HUES48 (cell line): ENCODE measurements around the gene LPA.
"Not testable (repeated sequence)": the region's sequence is repeated elsewhere in the genome, so short reads cannot be mapped to it uniquely, and the experiment has no call there.

Experiments
- H3K27ac ChIP-seq: one replicate; pipeline ENCODE4 v1.7.0; 2013; ENCODE audit warnings: low read depth, low read length, inconsistent platforms
- H3K27me3 ChIP-seq: 2 replicates; pipeline ENCODE4 v1.6.1; 2013; ENCODE audit warnings: mild to moderate bottlenecking, low read length; ENCODE audit not compliant: control insufficient read depth, insufficient read depth
- H3K36me3 ChIP-seq: 2 replicates; pipeline ENCODE4 v1.6.1; 2013; ENCODE audit warnings: low read length; ENCODE audit not compliant: control insufficient read depth, insufficient read depth
- H3K4me1 ChIP-seq: 2 replicates; pipeline ENCODE4 v1.6.1; 2013; ENCODE audit warnings: mild to moderate bottlenecking, low read length; ENCODE audit not compliant: control insufficient read depth, insufficient read depth
- H3K4me3 ChIP-seq: 2 replicates; pipeline ENCODE4 v1.5.1; 2013; ENCODE audit warnings: mild to moderate bottlenecking, low read depth, low read length
- H3K9ac ChIP-seq: 2 replicates; pipeline ENCODE4 v1.6.1; 2013; ENCODE audit warnings: mild to moderate bottlenecking, low read depth, low read length, moderate library complexity
- H3K9me3 ChIP-seq: 2 replicates; pipeline ENCODE4 v1.6.1; 2013; ENCODE audit warnings: low read length; ENCODE audit not compliant: control insufficient read depth, insufficient read depth

LPA gene

GRCh38 chr6:160662429-160662828 is 1.6 kb downstream of the LPA start:
- H3K9me3 ChIP-seq: peaks cover 3% of the 10 kb centered on the region; the same call in 1 of the 2 replicates
- no peak overlapping the region; the same call in 1 of the 2 replicates for H3K9ac ChIP-seq
- no peak overlapping the region for H3K27ac ChIP-seq
- no peaks in the 10 kb centered on the region for H3K36me3 ChIP-seq
- no peaks in the 10 kb centered on the region for H3K27me3 ChIP-seq
- 0 out of 2 replicates have a peak, but pooled peaks cover 7% of the 10 kb centered on the region for H3K4me1 ChIP-seq
- H3K4me3 ChIP-seq: no peak overlapping the region

DNA sequence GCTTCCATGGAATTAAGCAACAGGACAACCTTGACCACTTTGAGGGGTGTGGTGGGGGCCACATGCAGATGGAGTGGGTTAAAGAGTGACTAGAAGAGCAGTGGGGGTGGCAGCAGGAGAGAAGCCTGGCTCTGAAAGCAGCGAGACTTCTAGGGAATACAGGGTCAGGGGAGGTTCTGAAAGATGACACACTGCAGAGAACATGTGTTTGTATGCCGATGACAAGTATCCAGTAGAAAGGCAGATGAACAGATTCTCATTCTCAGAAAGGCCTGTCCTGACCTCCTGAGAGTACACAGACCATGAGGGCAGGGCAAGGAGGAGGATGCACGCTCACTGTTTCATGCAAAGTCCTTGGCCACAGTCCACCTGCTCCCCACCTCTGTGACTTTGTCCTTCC is 2.9 kb downstream of the LPA start:
- H3K9me3 ChIP-seq: peaks cover 10% of the 10 kb centered on the region
- no peaks in the 10 kb centered on the region for H3K27me3 ChIP-seq
- no peak overlapping the region for H3K4me3 ChIP-seq
- 0 out of 2 replicates have a peak, but pooled peaks cover 7% of the 10 kb centered on the region for H3K4me1 ChIP-seq
- H3K36me3 ChIP-seq: no peaks in the 10 kb centered on the region
- H3K9ac ChIP-seq: no peak overlapping the region
- H3K27ac ChIP-seq: no peak overlapping the region

- Histone ChIP-seq H3K9me3 (peaks cover 10% of the 10 kb centered on the region), H3K27me3 (no peaks in the 10 kb centered on the region), H3K9ac (no peak overlapping the region), H3K27ac (no peak overlapping the region), H3K4me3 (no peak overlapping the region), H3K4me1 (0 out of 2 replicates have a peak, but pooled peaks cover 7% of the 10 kb centered on the region), H3K36me3 (no peaks in the 10 kb centered on the region)
Observed at GRCh38 chr6:160659562-160659961, 4.5 kb downstream of the LPA start.

DNA sequence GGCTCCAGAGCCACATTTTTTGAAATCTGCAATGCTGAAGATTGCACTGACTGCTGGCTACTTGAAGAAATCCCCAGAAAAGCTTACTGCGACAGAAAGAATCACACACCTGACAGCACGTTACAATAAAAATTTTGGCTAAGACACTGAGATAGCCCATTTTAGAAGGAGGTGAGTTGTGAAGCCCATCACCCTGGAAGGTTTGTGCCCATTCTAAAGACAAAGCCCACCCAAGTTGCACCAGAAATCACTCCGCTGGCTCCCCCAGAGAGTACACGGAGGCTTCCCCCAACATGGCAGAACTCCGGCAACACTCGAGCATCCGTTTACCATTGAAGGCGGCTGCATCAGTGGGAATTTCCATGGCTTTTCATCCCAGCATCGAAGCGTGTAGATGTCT is 29.4 kb downstream of the LPA start:
- Histone ChIP-seq H3K27me3 (no peaks in the 10 kb centered on the region), H3K9ac (no peak overlapping the region), H3K36me3 (no peaks in the 10 kb centered on the region), H3K4me1 (no peaks in the 10 kb centered on the region), H3K27ac (no peak overlapping the region), H3K9me3 (peaks cover 4% of the 10 kb centered on the region; the same call in 1 of the 2 replicates), H3K4me3 (no peak overlapping the region)

- no peak overlapping the region for H3K4me3 ChIP-seq
- no peaks in the 10 kb centered on the region for H3K27me3 ChIP-seq
- no peaks in the 10 kb centered on the region for H3K4me1 ChIP-seq
- H3K9ac ChIP-seq: no peak overlapping the region
- peaks cover 75% of the 10 kb centered on the region for H3K9me3 ChIP-seq
- no peak overlapping the region for H3K27ac ChIP-seq
- no peaks in the 10 kb centered on the region for H3K36me3 ChIP-seq
Observed at GRCh38 chr6:160595838-160596832, 67.9 kb downstream of the LPA start.

- H3K27me3 ChIP-seq, H3K9ac ChIP-seq, H3K27ac ChIP-seq, H3K4me1 ChIP-seq, H3K4me3 ChIP-seq, H3K36me3 ChIP-seq: not testable (repeated sequence)
- H3K9me3 ChIP-seq: peaks cover 69% of the 10 kb centered on the region
Observed at GRCh38 chr6:160595297-160595696, 68.8 kb downstream of the LPA start.

GRCh38 chr6:160586374-160586773 is 77.7 kb downstream of the LPA start:
- no peak overlapping the region for H3K9ac ChIP-seq
- no peak overlapping the region for H3K4me3 ChIP-seq
- H3K36me3 ChIP-seq: no peaks in the 10 kb centered on the region
- H3K4me1 ChIP-seq: no peaks in the 10 kb centered on the region
- H3K27me3 ChIP-seq: no peaks in the 10 kb centered on the region
- H3K9me3 ChIP-seq: peaks cover 58% of the 10 kb centered on the region
- no peak overlapping the region for H3K27ac ChIP-seq

DNA sequence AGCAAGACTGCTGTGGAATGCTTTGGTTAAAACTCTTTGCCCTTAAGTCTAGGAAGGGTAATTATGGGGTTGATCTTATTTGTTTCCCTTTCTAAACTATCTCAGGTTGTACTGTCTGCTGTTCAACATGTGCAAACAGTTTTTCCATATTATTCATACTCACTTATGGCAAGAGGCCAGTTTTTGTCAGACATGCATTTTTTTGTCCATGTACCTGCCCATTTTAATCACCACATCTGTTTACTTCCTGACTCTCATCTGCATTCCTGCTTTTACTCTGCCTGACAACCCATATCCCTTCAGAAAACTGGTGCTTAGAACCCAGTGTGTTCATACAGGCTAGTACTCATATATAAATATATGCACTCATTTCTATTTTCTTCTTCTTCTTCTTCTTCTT is 80.3 kb downstream of the LPA start:
- no peaks in the 10 kb centered on the region for H3K27me3 ChIP-seq
- H3K36me3 ChIP-seq: no peaks in the 10 kb centered on the region
- peaks cover 51% of the 10 kb centered on the region for H3K9me3 ChIP-seq
- no peaks in the 10 kb centered on the region for H3K4me1 ChIP-seq
- H3K9ac ChIP-seq: no peak overlapping the region
- H3K27ac ChIP-seq: no peak overlapping the region
- H3K4me3 ChIP-seq: no peak overlapping the region

- no peaks in the 10 kb centered on the region for H3K4me1 ChIP-seq
- H3K27ac ChIP-seq: no peak overlapping the region
- peaks cover 36% of the 10 kb centered on the region for H3K9me3 ChIP-seq
- H3K9ac ChIP-seq: no peak overlapping the region
- H3K27me3 ChIP-seq: no peaks in the 10 kb centered on the region
- H3K4me3 ChIP-seq: no peak overlapping the region
- no peaks in the 10 kb centered on the region for H3K36me3 ChIP-seq
Observed at GRCh38 chr6:160581406-160581805, 82.7 kb downstream of the LPA start.

- not testable (repeated sequence) for H3K4me3 ChIP-seq, H3K9ac ChIP-seq, H3K36me3 ChIP-seq, H3K4me1 ChIP-seq, H3K27me3 ChIP-seq, H3K27ac ChIP-seq
- H3K9me3 ChIP-seq: peaks cover 36% of the 10 kb centered on the region
Observed at GRCh38 chr6:160578515-160578914, 85.6 kb downstream of the LPA start.

DNA sequence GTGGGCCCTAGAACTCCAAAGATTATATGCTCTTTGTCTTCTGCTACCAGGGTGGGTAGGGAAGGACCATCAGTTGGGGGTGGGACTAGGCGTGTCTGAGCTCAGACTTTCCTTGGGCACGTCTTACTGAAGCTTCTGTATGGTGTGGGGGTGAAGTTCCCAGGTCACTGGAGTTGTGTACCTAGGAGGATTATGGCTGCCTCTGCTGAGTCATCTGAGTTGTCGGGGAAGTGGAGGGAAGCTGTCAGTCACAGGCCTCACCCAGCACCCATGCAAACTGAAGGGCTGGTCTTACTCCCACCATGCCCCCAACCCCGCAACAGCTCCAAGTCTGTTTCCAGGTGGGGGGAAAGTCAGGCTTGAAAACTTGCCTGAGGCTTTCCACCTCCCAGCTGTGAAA is 90.1 kb downstream of the LPA start:
- H3K4me1 ChIP-seq: no peaks in the 10 kb centered on the region
- peaks cover 28% of the 10 kb centered on the region for H3K9me3 ChIP-seq
- no peaks in the 10 kb centered on the region for H3K27me3 ChIP-seq
- H3K9ac ChIP-seq: no peak overlapping the region
- H3K27ac ChIP-seq: no peak overlapping the region
- H3K36me3 ChIP-seq: no peaks in the 10 kb centered on the region
- H3K4me3 ChIP-seq: no peak overlapping the region
